Gastroesophageal sphincter (tissue), 4 donors: ENCODE measurements around the gene NPLOC4. TPM values are rescaled to one million over a fixed set of nuclear protein-coding genes. Genes with fewer than 3 reads are reported as not detected.

Experiments
- ATAC-seq: fragments of 150-250 bp; one replicate; pipeline ENCODE4 v1.9.1; 2016; ENCODE audit warnings: mild to moderate bottlenecking, moderate library complexity
- H3K27ac ChIP-seq, 4 donors: fragments of 200-600 bp; sonication (generic) in 3 of 4; 1 replicate in 3 of 4; 2 replicates in 1 of 4; pipeline ENCODE4 v1.5.1; 2016 to 2019
- H3K27me3 ChIP-seq: fragments of 200-600 bp; sonication (generic); one replicate; pipeline ENCODE4 v1.5.1; 2019
- H3K36me3 ChIP-seq, 2 donors: fragments of 200-600 bp; sonication (generic); one replicate each; pipeline ENCODE4 v1.5.1; 2019; ENCODE audit warnings: control low read depth in 1 of 2
- H3K4me1 ChIP-seq, 3 donors: fragments of 200-600 bp; sonication (generic); 1 replicate in 2 of 3; 2 replicates in 1 of 3; pipeline ENCODE4 v1.5.1; 2016 to 2019; ENCODE audit warnings: control low read depth in 2 of 3
- H3K4me3 ChIP-seq, 2 donors: fragments of 200-600 bp; sonication (generic); one replicate each; pipeline ENCODE4 v1.5.1; 2019; ENCODE audit warnings: mild to moderate bottlenecking in 1 of 2, moderate library complexity in 1 of 2
- H3K9me3 ChIP-seq, 3 donors: fragments of 200-600 bp; sonication (generic); one replicate each; pipeline ENCODE4 v1.5.1; 2017 to 2019; ENCODE audit warnings: control low read depth in 2 of 3
- EP300 ChIP-seq: sonication (generic); formaldehyde crosslinking; IDR thresholded peaks from one replicate; pipeline ENCODE4 v1.6.1; 2017; ENCODE audit warnings: antibody characterized with exemption, mild to moderate bottlenecking
- POLR2A ChIP-seq, 2 donors: fragments of 450-650 bp; IDR thresholded peaks; one replicate each; pipeline ENCODE4 v1.6.1; 2017; ENCODE audit warnings: antibody characterized with exemption in 2 of 2, mild to moderate bottlenecking in 2 of 2, moderate library complexity in 1 of 2
- POLR2AphosphoS5 ChIP-seq: sonication (generic); formaldehyde crosslinking; IDR thresholded peaks from one replicate; pipeline ENCODE4 v1.6.1; 2017; ENCODE audit warnings: antibody characterized with exemption
- WGBS, 2 donors: methylation state at CpG; one replicate each; pipeline ENCODE4 v1.1.5; 2018; ENCODE audit warnings: low coverage in 1 of 2; 5-methylcytosine and 5-hydroxymethylcytosine counted together
- total RNA-seq, 4 donors: library from RNA; depleted of rRNA; stranded (reverse); fragments of >200 nt; gene quantifications; one replicate each; pipeline ENCODE4 v1.1.0, GENCODE V29; 2016
- TF ChIP-seq, protein P1 (sequence below), 4 experiments: fragments of 200-600 bp in 2 of 4; fragments of 450-650 bp in 2 of 4; sonication (generic) in 1 of 4; IDR thresholded peaks; one replicate each; pipeline ENCODE4 v1.5.1; 2017 to 2019; ENCODE audit warnings: antibody characterized with exemption in 4 of 4, mild to moderate bottlenecking in 2 of 4, moderate library complexity in 2 of 4

Gene NPLOC4
- total RNA-seq, 4 donors from 2014 or later: 49.5 to 83.8 (median 58.0) TPM

- H3K27ac ChIP-seq: peak overlapping the region; percentile 94 to 100 (median 98)
- H3K4me1 ChIP-seq: peaks cover 0 to 65% (median 39%) of the 10 kb centered on the region in 3 donors
- H3K9me3 ChIP-seq: no peaks in the 10 kb centered on the region
- ATAC-seq: peak; percentile 8
- TF ChIP-seq POLR2AphosphoS5: peak; percentile 41
- TF ChIP-seq EP300: no peak
- TF ChIP-seq, protein P1, sequence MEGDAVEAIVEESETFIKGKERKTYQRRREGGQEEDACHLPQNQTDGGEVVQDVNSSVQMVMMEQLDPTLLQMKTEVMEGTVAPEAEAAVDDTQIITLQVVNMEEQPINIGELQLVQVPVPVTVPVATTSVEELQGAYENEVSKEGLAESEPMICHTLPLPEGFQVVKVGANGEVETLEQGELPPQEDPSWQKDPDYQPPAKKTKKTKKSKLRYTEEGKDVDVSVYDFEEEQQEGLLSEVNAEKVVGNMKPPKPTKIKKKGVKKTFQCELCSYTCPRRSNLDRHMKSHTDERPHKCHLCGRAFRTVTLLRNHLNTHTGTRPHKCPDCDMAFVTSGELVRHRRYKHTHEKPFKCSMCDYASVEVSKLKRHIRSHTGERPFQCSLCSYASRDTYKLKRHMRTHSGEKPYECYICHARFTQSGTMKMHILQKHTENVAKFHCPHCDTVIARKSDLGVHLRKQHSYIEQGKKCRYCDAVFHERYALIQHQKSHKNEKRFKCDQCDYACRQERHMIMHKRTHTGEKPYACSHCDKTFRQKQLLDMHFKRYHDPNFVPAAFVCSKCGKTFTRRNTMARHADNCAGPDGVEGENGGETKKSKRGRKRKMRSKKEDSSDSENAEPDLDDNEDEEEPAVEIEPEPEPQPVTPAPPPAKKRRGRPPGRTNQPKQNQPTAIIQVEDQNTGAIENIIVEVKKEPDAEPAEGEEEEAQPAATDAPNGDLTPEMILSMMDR (IDR thresholded peaks at IDR 0.05): peak in 1 of 4 experiments; percentile 19
- TF ChIP-seq POLR2A (IDR thresholded peaks at IDR 0.05): peak; percentile 6 to 37
- no CpG with 5 or more reads among the region's 64 CpGs for WGBS, 2 donors
- H3K4me3 ChIP-seq: peak overlapping the region; percentile 54 to 83
- peaks cover 0 to 32% of the 10 kb centered on the region in 2 donors for H3K36me3 ChIP-seq
- no peaks in the 10 kb centered on the region for H3K27me3 ChIP-seq
These were observed 123.0 kb downstream of the NPLOC4 start for GRCh38 chr17:81513753-81514488.

DNA sequence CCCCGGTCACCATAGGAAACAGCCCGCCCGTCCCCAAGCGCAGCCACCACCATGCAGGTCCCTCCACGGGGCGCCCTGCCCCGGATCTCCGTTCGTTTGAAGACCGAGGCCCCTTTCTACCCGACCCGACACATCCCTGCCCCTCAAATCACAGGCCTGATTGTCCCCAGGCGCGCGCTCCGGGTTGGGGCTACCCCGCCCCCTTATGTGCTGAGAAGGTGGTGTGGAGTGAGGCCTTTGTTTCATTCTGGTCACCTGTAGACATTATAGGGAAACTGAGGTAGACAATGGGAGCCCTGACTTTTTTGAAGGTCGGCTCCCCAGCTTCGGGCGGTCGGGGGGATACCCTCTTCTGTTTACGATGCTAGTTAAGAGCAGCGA lies 123.5 kb downstream of the NPLOC4 start:
- H3K9me3 ChIP-seq: no peaks in the 10 kb centered on the region
- H3K4me1 ChIP-seq: peaks cover 0 to 65% (median 35%) of the 10 kb centered on the region in 3 donors
- H3K4me3 ChIP-seq: peak overlapping the region; percentile 54 to 83
- no CpG with 5 or more reads among the region's 23 CpGs for WGBS, 2 donors
- TF ChIP-seq POLR2A (IDR thresholded peaks at IDR 0.05): peak in 1 of 2 donors; percentile 7
- no peak for TF ChIP-seq EP300
- no peak for TF ChIP-seq POLR2AphosphoS5
- TF ChIP-seq, protein P1 (IDR thresholded peaks at IDR 0.05): no peak
- H3K27me3 ChIP-seq: no peaks in the 10 kb centered on the region
- peak; percentile 34 for ATAC-seq
- H3K36me3 ChIP-seq: peaks cover 0 to 38% of the 10 kb centered on the region in 2 donors
- peak overlapping the region; percentile 94 to 100 (median 98) for H3K27ac ChIP-seq

DNA sequence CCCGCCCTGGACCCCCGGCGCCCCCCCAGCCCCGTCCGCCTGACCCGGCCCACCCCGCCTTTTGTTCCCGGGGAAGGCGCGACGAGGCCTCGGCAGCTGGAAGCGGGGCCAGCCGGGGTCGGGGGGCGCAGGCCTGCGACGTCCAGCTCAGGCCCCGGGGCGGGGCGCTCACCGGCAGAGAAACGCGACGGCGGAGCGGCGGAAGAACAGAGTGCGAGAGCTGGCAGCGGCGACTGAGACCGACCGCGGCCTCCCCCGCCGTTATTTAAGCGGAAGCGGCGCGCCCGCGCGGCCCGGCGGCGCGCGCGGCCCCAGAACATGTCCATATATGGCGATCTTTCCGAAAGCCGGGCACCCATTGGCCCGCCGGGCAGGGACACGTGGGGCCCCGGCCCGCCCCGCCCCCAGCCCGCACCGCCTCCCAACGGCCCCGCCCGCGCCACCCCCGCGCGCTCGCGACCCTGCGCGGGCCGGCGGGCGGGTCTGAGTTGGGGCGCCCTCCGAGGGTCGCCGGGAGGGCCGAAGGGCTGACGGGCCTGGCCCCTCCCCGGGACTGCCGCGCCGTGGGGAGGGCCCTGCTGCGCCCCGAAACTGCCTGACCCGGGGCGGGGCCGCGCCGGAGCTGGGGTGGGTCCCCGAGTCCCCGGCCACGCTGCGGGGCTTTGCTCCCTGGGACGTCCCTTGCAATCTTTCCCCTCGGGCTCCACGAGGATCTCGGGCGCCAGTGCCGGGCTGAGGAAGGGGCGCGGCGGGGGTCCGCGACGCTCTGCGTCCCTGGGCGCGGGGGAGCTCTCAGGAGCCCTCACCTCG lies 124.1 kb downstream of the NPLOC4 start, which contains the start of gene ACTG1:
Gene ACTG1 (minus strand): TSS at position 238 of the 810 bp plus-strand sequence. CDS start 445 bp downstream, outside the sequence.
- no peaks in the 10 kb centered on the region for H3K9me3 ChIP-seq
- peak within 1 kb of the TSS; percentile 70 to 83 for H3K4me3 ChIP-seq
- peaks cover 0 to 62% (median 29%) of the 10 kb centered on the region in 3 donors for H3K4me1 ChIP-seq
- peak within 1 kb of the TSS; percentile 94 to 100 (median 98) for H3K27ac ChIP-seq
- ATAC-seq: peak; percentile 81
- no peak for TF ChIP-seq EP300
- peak; percentile 99 for TF ChIP-seq POLR2AphosphoS5
- TF ChIP-seq POLR2A (IDR thresholded peaks at IDR 0.05): peak; percentile 99
- TF ChIP-seq, protein P1 (IDR thresholded peaks at IDR 0.05): no peak
- WGBS, 2 donors: no CpG with 5 or more reads among the region's 111 CpGs
- no peaks in the 10 kb centered on the region for H3K27me3 ChIP-seq
- peaks cover 0 to 40% of the 10 kb centered on the region in 2 donors for H3K36me3 ChIP-seq

DNA sequence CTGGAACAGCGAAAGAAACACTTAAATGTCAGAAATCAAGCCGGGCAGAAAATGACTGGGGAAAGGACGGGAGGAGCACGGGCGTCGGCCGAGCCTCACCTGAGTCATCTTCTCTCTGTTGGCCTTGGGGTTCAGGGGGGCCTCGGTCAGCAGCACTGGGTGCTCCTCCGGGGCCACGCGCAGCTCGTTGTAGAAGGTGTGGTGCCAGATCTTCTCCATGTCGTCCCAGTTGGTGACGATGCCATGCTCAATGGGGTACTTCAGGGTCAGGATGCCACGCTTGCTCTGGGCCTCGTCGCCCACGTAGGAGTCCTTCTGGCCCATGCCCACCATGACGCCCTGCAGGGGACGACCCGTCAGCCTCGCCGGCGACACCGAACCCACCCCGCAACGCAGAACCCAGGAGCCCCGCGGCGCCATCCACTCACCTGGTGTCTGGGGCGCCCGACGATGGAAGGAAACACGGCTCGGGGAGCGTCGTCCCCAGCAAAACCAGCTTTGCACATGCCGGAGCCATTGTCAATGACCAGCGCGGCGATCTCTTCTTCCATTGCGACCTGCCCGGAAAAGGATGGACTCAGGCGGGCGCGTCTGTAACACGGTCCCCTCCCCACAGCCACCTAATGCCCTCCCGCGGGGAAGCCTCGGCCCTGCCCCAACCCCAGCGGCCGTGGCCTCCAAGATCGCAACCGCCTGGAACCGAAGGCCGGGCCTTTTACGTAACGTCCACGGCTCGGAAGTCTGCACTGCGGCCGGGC lies 124.9 kb downstream of the NPLOC4 start:
- TF ChIP-seq POLR2A (IDR thresholded peaks at IDR 0.05) (no peak), EP300 (no peak), POLR2AphosphoS5 (peak; percentile 8)
- TF ChIP-seq, protein P1 (IDR thresholded peaks at IDR 0.05): peak in 1 of 4 experiments; percentile 8
- peaks cover 0 to 54% (median 22%) of the 10 kb centered on the region in 3 donors for H3K4me1 ChIP-seq

More for the DNA sequence above, 124.9 kb downstream of the NPLOC4 start:
- Histone ChIP-seq H3K4me3 (peak overlapping the region; percentile 70 to 83), H3K27ac (peak overlapping the region; percentile 82 to 100 (median 98)), H3K36me3 (peaks cover 0 to 40% of the 10 kb centered on the region in 2 donors), H3K27me3 (no peaks in the 10 kb centered on the region), H3K9me3 (no peaks in the 10 kb centered on the region)
- peak; percentile 23 for ATAC-seq
- 0% methylated on average over 2 to 7 of the region's 62 CpGs for whole genome bisulfite sequencing, 2 donors
